ENCODE results near the gene IQCK. TPM values are rescaled to one million over a fixed set of nuclear protein-coding genes. Genes with fewer than 3 reads are reported as not detected.

Gene IQCK
- total RNA-seq, 1 donor from 2014 or later = 19.2 TPM

- Histone ChIP-seq H3K36me3 (no peaks in the 10 kb centered on the region), H3K4me3 (no peak overlapping the region), H3K27me3 (no peaks in the 10 kb centered on the region), H3K27ac (no peak overlapping the region), H3K4me1 (no peaks in the 10 kb centered on the region), H3K9me3 (no peaks in the 10 kb centered on the region)
- intact Hi-C loops (cut with DNase I) = no loop called here
- no peak for TF ChIP-seq POLR2A (IDR thresholded peaks at IDR 0.05)
- no peak for TF ChIP-seq POLR2AphosphoS5 (IDR thresholded peaks at IDR 0.05; ENCODE audit: insufficient read depth in 1 of 2, low read depth in 1 of 2)
- TF ChIP-seq, protein P1, sequence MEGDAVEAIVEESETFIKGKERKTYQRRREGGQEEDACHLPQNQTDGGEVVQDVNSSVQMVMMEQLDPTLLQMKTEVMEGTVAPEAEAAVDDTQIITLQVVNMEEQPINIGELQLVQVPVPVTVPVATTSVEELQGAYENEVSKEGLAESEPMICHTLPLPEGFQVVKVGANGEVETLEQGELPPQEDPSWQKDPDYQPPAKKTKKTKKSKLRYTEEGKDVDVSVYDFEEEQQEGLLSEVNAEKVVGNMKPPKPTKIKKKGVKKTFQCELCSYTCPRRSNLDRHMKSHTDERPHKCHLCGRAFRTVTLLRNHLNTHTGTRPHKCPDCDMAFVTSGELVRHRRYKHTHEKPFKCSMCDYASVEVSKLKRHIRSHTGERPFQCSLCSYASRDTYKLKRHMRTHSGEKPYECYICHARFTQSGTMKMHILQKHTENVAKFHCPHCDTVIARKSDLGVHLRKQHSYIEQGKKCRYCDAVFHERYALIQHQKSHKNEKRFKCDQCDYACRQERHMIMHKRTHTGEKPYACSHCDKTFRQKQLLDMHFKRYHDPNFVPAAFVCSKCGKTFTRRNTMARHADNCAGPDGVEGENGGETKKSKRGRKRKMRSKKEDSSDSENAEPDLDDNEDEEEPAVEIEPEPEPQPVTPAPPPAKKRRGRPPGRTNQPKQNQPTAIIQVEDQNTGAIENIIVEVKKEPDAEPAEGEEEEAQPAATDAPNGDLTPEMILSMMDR (IDR thresholded peaks at IDR 0.05) = no peak
- DNase-seq (ENCODE audit: extremely low spot score in 2 of 2) = no peak
Observed at GRCh38 chr16:19744670-19745069, 26.6 kb downstream of the IQCK start.

GRCh38 chr16:19745286-19746010, 27.4 kb downstream of the IQCK start:
- DNase-seq (ENCODE audit: extremely low spot score in 2 of 2) = no peak
- H3K27ac ChIP-seq = peak overlapping the region; percentile 43
- no peak overlapping the region for H3K4me3 ChIP-seq
- no peak for TF ChIP-seq POLR2AphosphoS5 (IDR thresholded peaks at IDR 0.05; ENCODE audit: insufficient read depth in 1 of 2, low read depth in 1 of 2)
- no peak for TF ChIP-seq POLR2A (IDR thresholded peaks at IDR 0.05)
- TF ChIP-seq, protein P1 (IDR thresholded peaks at IDR 0.05) = no peak
- H3K36me3 ChIP-seq = no peaks in the 10 kb centered on the region
- H3K9me3 ChIP-seq = no peaks in the 10 kb centered on the region
- intact Hi-C loops (cut with DNase I) = no loop called here
- H3K27me3 ChIP-seq = no peaks in the 10 kb centered on the region
- H3K4me1 ChIP-seq = no peaks in the 10 kb centered on the region

DNA sequence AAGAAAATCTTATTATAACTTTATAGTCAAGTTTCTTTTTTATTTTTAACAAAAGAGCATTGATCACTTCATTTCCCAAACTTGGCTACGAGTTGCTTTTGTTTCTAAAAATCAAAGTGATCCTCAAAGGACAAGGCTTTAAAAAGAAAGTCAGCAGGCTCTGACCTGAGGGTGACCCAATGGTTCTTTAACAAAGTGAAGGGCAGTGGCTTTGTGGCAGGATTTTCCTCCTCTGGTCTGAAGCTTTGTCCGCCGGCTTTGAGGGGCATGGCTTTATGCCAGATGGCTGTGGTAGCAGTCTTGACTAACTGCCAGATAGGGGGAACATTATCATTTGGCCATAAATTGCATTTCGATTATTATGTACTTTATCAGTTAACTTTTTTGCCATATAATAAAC, 28.5 kb downstream of the IQCK start:
- TF ChIP-seq POLR2A (IDR thresholded peaks at IDR 0.05) = no peak
- TF ChIP-seq, protein P1 (IDR thresholded peaks at IDR 0.05) = no peak
- no peak for TF ChIP-seq POLR2AphosphoS5 (IDR thresholded peaks at IDR 0.05; ENCODE audit: insufficient read depth in 1 of 2, low read depth in 1 of 2)
- DNase-seq (ENCODE audit: extremely low spot score in 2 of 2) = no peak
- H3K27ac ChIP-seq = peak overlapping the region; percentile 43

DNA sequence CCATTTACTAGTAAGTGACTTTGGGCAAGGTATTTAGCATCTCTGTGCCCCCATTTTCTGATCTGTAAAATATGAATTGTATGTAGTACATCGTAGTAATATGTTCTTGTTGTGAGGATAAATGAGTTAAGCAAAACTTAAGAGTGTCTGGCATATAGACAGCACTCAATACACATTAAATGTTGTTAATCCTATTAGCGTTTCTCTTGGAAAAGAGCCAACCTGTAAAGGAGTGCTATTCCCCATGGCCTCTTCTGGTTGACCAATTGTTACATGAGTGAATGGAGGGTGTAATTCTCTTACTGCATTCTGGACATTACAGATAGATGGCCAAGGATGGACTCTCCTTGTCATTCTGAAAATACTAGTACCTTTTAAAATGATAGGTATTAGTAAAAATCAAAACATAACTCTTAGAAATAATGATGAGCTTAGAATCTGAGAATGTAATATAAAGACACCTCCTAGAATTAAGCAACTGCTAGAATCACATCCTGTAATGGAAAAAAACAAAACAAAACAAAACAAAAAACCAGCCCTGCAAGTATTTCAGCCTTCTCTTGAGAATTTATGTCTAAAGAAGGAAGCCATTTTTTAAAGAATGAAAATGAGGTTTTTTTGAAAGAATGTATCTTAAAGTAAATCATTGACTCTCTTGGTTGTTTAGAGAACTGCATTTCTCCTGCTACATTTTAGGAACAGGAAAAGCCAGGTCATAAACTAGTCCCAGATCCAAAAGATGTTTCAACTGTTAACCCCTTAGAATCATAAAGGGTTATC, 30.5 kb downstream of the IQCK start:
- DNase-seq (ENCODE audit: extremely low spot score in 2 of 2) = no peak
- no peak overlapping the region for H3K27ac ChIP-seq
- H3K27me3 ChIP-seq = no peaks in the 10 kb centered on the region
- intact Hi-C loops (cut with DNase I) = no loop called here
- no peaks in the 10 kb centered on the region for H3K36me3 ChIP-seq
- H3K9me3 ChIP-seq = no peaks in the 10 kb centered on the region
- H3K4me3 ChIP-seq = no peak overlapping the region
- TF ChIP-seq, protein P1 (IDR thresholded peaks at IDR 0.05) = no peak
- TF ChIP-seq POLR2A (IDR thresholded peaks at IDR 0.05) (no peak), POLR2AphosphoS5 (IDR thresholded peaks at IDR 0.05; ENCODE audit: insufficient read depth in 1 of 2, low read depth in 1 of 2) (no peak)
- no peaks in the 10 kb centered on the region for H3K4me1 ChIP-seq

More for the DNA sequence above, 28.5 kb downstream of the IQCK start:
- Histone ChIP-seq H3K4me3 (no peak overlapping the region), H3K27me3 (no peaks in the 10 kb centered on the region), H3K9me3 (no peaks in the 10 kb centered on the region), H3K4me1 (no peaks in the 10 kb centered on the region), H3K36me3 (no peaks in the 10 kb centered on the region)
- intact Hi-C loops (cut with DNase I) = no loop called here

Data from vagina (tissue), 2 donors.